Sigmoid colon (tissue), 4 donors: ENCODE measurements around the gene OLFM4.
A peak's percentile ranks its signal among the peaks of the same experiment; 100 is the strongest.

ENCODE experiments used
- EP300 ChIP-seq, 4 donors: sonication (generic); formaldehyde crosslinking; IDR thresholded peaks; one replicate each; pipeline ENCODE4 v1.6.1; 2017; ENCODE audit warnings: antibody characterized with exemption in 4 of 4
- POLR2A ChIP-seq, 2 donors: fragments of 450-650 bp; IDR thresholded peaks; one replicate each; pipeline ENCODE4 v1.6.1; 2016; ENCODE audit warnings: antibody characterized with exemption in 2 of 2, mild to moderate bottlenecking in 2 of 2, moderate library complexity in 2 of 2
- POLR2AphosphoS5 ChIP-seq, 4 donors: sonication (generic); formaldehyde crosslinking; IDR thresholded peaks; one replicate each; pipeline ENCODE4 v1.6.1; 2017; ENCODE audit warnings: antibody characterized with exemption in 4 of 4
- TF ChIP-seq, protein P1 (sequence below), 4 experiments: fragments of 450-650 bp in 3 of 4; fragments of 200-600 bp in 1 of 4; IDR thresholded peaks; one replicate each; pipeline ENCODE4 v1.5.1; 2016 to 2019; ENCODE audit warnings: antibody characterized with exemption in 4 of 4, mild to moderate bottlenecking in 3 of 4, moderate library complexity in 2 of 4

DNA sequence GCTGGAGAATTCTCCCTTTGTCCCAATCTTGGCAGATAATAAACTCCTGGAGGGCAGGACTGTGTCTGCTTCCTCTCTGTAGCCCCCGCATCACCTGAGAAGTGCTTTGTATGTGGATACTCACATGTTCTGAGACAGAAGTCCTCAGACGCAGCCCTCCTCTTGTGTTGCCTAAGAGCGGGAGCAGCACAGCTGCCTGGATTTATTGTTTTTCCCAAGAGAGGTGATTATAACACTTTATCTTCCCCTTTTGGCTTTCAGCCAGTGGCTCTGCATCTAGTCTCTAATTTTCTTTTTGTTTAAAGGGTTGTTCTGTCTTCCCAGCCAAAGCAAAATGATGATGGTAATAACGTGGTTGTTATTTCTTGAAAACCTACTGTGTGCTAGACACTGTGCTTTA, 36.1 kb downstream of the OLFM4 start:
- TF ChIP-seq, protein P1, sequence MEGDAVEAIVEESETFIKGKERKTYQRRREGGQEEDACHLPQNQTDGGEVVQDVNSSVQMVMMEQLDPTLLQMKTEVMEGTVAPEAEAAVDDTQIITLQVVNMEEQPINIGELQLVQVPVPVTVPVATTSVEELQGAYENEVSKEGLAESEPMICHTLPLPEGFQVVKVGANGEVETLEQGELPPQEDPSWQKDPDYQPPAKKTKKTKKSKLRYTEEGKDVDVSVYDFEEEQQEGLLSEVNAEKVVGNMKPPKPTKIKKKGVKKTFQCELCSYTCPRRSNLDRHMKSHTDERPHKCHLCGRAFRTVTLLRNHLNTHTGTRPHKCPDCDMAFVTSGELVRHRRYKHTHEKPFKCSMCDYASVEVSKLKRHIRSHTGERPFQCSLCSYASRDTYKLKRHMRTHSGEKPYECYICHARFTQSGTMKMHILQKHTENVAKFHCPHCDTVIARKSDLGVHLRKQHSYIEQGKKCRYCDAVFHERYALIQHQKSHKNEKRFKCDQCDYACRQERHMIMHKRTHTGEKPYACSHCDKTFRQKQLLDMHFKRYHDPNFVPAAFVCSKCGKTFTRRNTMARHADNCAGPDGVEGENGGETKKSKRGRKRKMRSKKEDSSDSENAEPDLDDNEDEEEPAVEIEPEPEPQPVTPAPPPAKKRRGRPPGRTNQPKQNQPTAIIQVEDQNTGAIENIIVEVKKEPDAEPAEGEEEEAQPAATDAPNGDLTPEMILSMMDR (IDR thresholded peaks at IDR 0.05), result no peak
- no peak for TF ChIP-seq POLR2A (IDR thresholded peaks at IDR 0.05)
- TF ChIP-seq POLR2AphosphoS5 (IDR thresholded peaks at IDR 0.05), result peak in 2 of 4 donors; percentile 10 to 38
- TF ChIP-seq EP300 (IDR thresholded peaks at IDR 0.05), result no peak
